Activated naive CD4-positive, alpha-beta T cell treated with anti-CD3 and anti-CD28 coated beads, Interleukin-2, amount 50 U/mL, for 72 hours (primary cell): Measurements from ENCODE around the gene ZNF502. TPM values are rescaled to one million over a fixed set of nuclear protein-coding genes. Genes with fewer than 3 reads are reported as not detected.

ENCODE experiments used
- ATAC-seq, 2 donors: fragments of 150-1000 bp; cut with Tn5 transposase; 2 replicates each; pipeline ENCODE4 v1.10.0; 2021; ENCODE audit warnings: mild to moderate bottlenecking in 2 of 2, moderate library complexity in 2 of 2
- DNase-seq, 2 donors: peaks; one replicate each; pipeline ENCODE4 v3.0.0; 2021 to 2022; ENCODE audit warnings: low spot score in 2 of 2
- H3K27ac Mint-ChIP-seq, 2 donors: one replicate each; pipeline ENCODE4 v1.8.0; 2022; ENCODE audit warnings: mild to moderate bottlenecking in 2 of 2, mixed read lengths in 2 of 2
- H3K36me3 Mint-ChIP-seq, 2 donors: one replicate each; pipeline ENCODE4 v1.8.0; 2022; ENCODE audit warnings: mixed read lengths in 2 of 2
- H3K9me3 Mint-ChIP-seq, 2 donors: one replicate each; pipeline ENCODE4 v1.8.0; 2022; ENCODE audit warnings: mixed read lengths in 2 of 2
- total RNA-seq, 2 donors: library from RNA; stranded (reverse); gene quantifications; one replicate each; pipeline ENCODE4 v1.2.3, GENCODE V29; 2022

Gene ZNF502
- total RNA-seq, 2 donors from 2014 or later: 1.1 to 1.5 TPM

DNA sequence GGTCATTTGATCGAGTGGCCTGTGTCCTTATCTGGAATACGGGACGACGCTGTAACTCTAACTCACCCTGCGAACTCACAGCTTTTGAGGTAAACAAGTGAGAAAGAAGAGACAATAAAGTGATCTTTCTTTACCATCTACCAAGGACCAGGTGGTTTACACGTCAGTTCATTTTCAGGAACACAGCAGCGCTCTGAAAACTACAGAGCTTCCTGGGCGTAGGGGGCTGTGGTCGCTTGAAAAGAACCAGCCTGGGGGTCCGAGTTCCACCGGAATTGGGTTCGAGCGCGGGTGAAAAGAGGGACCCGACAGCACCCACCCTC, 48.6 kb downstream of the ZNF502 start:
- Mint-ChIP-seq H3K36me3 (peaks cover 68 to 82% of the 10 kb centered on the region in 2 donors), H3K9me3 (peaks cover 14 to 28% of the 10 kb centered on the region in 2 donors), H3K27ac (peak overlapping the region; percentile 92 to 97)
- ATAC-seq (peak; percentile 5 to 11), DNase-seq (no peak)

DNA sequence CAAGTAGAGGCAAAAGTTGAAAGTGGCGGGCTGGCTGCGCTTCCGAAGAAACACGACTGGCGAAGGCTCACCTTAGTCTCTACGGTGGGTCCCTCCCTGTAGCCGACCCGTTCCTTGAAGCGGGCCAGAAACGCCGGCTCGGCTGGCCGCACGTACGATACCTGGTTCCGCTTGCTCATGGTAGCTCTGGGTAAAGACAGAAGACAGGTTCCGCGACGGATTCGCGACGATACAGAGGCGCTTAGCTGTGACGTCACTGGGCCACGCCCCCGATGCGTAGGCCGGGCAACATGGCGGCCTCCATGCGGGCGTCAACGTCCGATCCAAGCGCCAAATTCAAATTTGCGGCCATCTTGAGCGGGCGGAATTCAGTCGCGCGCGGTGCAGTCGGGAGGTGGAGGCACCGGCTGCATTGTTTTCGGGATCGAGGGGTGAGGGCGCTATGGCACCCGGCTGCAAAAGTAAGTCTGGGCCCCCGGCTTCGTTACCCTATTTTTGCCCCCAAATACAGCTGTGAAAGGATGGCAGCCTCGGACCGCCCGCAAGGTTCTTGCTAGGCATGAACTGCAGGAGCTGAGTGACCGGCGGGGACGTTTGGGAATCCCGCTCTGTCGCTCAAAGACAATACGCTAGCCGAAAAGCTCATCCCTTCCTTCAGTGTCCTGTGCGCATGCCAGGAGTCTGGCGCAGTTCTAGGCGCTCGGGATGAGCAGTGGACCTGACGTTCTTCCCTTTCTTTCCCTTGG, 49.1 kb downstream of the ZNF502 start, which contains the start of the genes KIAA1143 and KIF15:
TSS of gene KIAA1143 (minus strand) at position 196 of the 746 bp plus-strand sequence. CDS start at position 179, 17 bp downstream.
TSS of gene KIF15 (plus strand) at position 371 of the 746 bp plus-strand sequence. CDS start at position 443, 72 bp downstream.
- peaks cover 72 to 81% of the 10 kb centered on the region in 2 donors for H3K36me3 Mint-ChIP-seq
- peak; percentile 95 for DNase-seq
- H3K27ac Mint-ChIP-seq: peak within 1 kb of the TSS; percentile 92 to 97
- peaks cover 14 to 28% of the 10 kb centered on the region in 2 donors for H3K9me3 Mint-ChIP-seq
- peak; percentile 92 for ATAC-seq

DNA sequence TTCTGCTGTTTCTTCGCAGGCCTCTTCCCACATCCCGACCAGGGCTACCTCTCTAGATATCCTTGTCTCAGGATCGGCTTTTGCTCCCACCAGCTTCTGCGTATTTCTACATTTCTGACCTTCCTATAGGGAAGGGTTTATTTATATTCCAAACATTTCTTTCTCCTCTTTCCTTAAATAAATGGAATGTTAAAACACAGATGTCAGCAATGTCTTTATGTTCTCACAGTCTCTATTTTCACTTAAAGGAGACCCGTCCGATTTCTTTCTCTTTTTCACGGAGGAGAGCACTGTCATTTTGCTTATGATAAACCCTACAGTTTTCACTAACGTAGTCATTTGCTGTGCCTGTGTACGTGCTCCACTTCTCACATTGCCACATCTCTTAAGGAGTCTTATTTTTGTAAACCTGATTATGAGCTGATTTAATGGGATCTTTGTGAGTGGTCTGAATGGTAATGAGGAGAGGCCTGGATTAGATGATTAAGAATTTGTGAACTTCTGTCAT, 49.8 kb downstream of the ZNF502 start:
- Mint-ChIP-seq H3K9me3 (peaks cover 13 to 25% of the 10 kb centered on the region in 2 donors), H3K36me3 (peaks cover 73 to 81% of the 10 kb centered on the region in 2 donors), H3K27ac (peak overlapping the region; percentile 92 to 97)
- DNase-seq (no peak), ATAC-seq (peak in 1 of 2 donors; percentile 31)

DNA sequence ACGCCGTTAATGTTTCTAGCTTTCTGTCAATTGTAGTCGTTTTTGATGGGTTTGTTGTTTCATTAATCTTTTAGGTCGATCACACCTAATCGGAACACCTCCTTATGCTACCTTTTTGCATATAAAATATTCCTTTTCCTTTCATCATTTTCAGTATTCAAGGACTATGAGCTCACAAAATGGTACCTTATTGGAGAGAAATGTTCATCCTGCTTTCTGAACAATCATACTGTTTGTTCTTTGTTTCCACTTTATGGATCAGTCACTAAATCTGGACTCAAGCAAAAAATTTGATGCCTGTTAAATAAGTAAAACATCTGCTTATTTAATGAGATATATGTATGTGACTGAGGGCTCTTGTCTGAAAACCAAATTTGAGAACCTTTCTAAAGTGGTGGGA, 50.2 kb downstream of the ZNF502 start:
- H3K36me3 Mint-ChIP-seq: peaks cover 71 to 81% of the 10 kb centered on the region in 2 donors
- ATAC-seq (no peak), DNase-seq (no peak)
- H3K9me3 Mint-ChIP-seq: peaks cover 11 to 21% of the 10 kb centered on the region in 2 donors
- peak overlapping the region; percentile 92 to 97 for H3K27ac Mint-ChIP-seq

DNA sequence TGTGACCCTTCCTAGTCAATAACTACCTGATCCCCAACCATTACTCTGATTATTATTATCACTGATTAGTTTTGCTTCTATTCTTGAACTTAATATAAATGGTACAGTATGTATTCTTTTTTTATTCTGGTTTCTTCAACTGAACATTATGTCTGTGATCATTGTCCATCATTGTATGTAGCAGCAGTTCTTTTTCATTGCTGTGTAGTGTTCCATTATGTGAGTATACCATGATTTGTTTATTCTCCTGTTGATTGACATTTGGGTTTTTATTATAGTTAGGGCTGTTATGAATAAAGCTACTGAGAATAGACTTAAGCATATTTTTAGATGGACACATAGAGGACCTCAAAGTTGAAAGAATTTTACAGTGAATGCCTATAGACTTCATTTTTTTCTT, 51.8 kb downstream of the ZNF502 start:
- no peak for ATAC-seq
- no peak overlapping the region for H3K27ac Mint-ChIP-seq
- H3K9me3 Mint-ChIP-seq: peaks cover 7 to 20% of the 10 kb centered on the region in 2 donors
- no peak for DNase-seq
- peaks cover 62 to 80% of the 10 kb centered on the region in 2 donors for H3K36me3 Mint-ChIP-seq

DNA sequence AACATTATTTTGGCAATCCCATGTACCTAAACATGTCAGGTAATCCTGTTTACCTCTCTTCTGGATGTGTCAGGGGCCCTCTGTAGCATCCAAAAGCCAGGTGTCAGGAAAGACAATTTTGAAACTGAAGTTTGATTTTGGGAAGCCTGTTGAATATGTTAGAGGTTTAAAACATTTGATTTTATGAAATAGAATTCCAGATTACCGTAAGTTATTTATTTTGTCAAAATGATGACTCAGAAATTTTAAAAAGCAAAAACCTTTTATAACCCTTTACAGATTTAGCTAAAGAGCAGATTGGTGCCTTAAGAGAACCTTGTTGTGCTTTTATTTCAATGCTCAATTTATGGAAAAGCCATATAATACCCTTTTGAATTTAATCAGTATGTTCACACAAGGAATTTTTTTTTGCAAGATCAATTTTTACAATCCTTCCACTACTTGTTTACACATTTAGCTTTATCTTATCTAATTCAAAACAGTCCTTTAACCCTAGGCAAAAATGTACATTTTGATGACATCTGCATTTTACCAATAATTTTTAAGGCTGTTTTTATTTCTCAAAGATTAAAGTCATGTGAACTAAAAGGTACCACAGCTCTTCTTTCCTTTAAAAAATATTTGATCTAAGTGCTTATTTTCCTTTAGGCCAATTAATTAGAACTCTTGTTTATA, 59.1 kb downstream of the ZNF502 start:
- H3K27ac Mint-ChIP-seq: no peak overlapping the region
- peaks cover 59 to 85% of the 10 kb centered on the region in 2 donors for H3K36me3 Mint-ChIP-seq
- ATAC-seq (no peak), DNase-seq (no peak)
- H3K9me3 Mint-ChIP-seq: peaks cover 10 to 22% of the 10 kb centered on the region in 2 donors

DNA sequence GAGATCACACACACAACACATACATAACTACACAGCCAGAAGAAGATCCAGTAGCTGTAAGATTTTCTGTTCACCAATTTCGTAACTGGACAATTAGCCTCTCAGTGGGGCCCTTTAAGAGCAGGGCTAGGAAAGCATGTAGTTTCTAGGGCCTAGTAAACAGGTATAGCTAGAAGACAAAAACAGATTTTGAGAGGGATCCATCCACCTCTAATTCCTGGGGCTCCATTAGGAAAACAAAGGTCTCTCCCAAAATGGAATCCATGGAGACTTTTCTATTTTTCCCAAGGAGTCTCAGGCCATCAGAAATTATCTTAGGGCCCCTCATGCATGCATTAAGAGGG, 59.6 kb downstream of the ZNF502 start:
- ATAC-seq: no peak
- DNase-seq: no peak
- Mint-ChIP-seq H3K36me3 (peaks cover 56 to 83% of the 10 kb centered on the region in 2 donors), H3K9me3 (peaks cover 10 to 22% of the 10 kb centered on the region in 2 donors), H3K27ac (no peak overlapping the region)

Other genes starting within 250 kb of the ZNF502 start
- gene ZNF445, start 235.0 kb upstream of the ZNF502 start, total RNA-seq: 10 to 100 TPM in 1 of 2 donors, 1 to 10 TPM in 1; 9.5 to 20.9 TPM
- 1 to 10 TPM in 1 of 2 donors, under 1 TPM in 1; 0.97 to 2.4 TPM for gene ZKSCAN7, start 157.5 kb upstream of the ZNF502 start, total RNA-seq
- 1 to 10 TPM in 1 of 2 donors, under 1 TPM in 1; 0.23 to 1.1 TPM for gene ZNF660, start 127.7 kb upstream of the ZNF502 start, total RNA-seq
- 1 to 10 TPM; 8.1 to 9.6 TPM for gene ZNF197, start 87.6 kb upstream of the ZNF502 start, total RNA-seq
- gene ZNF35, start 63.9 kb upstream of the ZNF502 start, total RNA-seq: 1 to 10 TPM; 1.0 to 3.5 TPM
- gene ZNF501, start 17.0 kb downstream of the ZNF502 start, total RNA-seq: 1 to 10 TPM in 1 of 2 donors, under 1 TPM in 1; 0.64 to 1.4 TPM
- gene KIAA1143, start 49.0 kb downstream of the ZNF502 start, total RNA-seq: 10 to 100 TPM; 20.2 to 31.3 TPM
- gene KIF15, start 49.1 kb downstream of the ZNF502 start, total RNA-seq: 10 to 100 TPM; 37.8 to 39.5 TPM
- gene TMEM42, start 149.3 kb downstream of the ZNF502 start, total RNA-seq: 1 to 10 TPM; 6.2 to 9.4 TPM
- gene TGM4, start 161.9 kb downstream of the ZNF502 start, total RNA-seq: not detected